ENCODE results near the gene MLH1. TPM values are rescaled to one million over a fixed set of nuclear protein-coding genes. Genes with fewer than 3 reads are reported as not detected.

MLH1 gene
- total and polyA plus RNA-seq, 10 donors = 16.6 to 38.8 (median 30.4) TPM

DNA sequence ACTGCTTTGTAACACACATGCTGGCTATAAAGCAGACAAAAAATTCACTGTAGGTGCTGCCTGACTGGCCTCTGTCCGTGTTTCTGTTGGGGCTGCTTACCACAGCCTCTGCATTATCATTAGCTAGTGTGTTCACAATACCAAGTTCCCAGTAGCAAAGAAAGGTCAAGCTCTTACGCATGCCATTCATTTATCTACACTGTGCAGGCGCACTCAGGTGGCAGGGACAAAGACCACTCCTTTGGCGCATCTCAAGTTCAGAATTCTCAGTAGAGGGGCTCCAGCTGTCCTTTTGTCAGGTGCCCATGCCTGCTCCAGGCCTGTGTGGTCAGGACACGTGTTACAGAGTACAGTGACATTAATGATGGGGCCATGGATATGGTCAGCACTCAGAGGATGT lies 22.3 kb downstream of the MLH1 start:
- TF ChIP-seq, protein P1, sequence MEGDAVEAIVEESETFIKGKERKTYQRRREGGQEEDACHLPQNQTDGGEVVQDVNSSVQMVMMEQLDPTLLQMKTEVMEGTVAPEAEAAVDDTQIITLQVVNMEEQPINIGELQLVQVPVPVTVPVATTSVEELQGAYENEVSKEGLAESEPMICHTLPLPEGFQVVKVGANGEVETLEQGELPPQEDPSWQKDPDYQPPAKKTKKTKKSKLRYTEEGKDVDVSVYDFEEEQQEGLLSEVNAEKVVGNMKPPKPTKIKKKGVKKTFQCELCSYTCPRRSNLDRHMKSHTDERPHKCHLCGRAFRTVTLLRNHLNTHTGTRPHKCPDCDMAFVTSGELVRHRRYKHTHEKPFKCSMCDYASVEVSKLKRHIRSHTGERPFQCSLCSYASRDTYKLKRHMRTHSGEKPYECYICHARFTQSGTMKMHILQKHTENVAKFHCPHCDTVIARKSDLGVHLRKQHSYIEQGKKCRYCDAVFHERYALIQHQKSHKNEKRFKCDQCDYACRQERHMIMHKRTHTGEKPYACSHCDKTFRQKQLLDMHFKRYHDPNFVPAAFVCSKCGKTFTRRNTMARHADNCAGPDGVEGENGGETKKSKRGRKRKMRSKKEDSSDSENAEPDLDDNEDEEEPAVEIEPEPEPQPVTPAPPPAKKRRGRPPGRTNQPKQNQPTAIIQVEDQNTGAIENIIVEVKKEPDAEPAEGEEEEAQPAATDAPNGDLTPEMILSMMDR (IDR thresholded peaks at IDR 0.05 in 8 of 11, conservative IDR thresholded peaks at IDR 0.05 in 3 of 11) = no peak
- TF ChIP-seq POLR2AphosphoS5 (IDR thresholded peaks at IDR 0.05) = no peak
- no peak for TF ChIP-seq POLR2A (IDR thresholded peaks at IDR 0.05)
- intact Hi-C loops (cut with DNase I; ENCODE audit: low total_unique reads) = no loop called here

DNA sequence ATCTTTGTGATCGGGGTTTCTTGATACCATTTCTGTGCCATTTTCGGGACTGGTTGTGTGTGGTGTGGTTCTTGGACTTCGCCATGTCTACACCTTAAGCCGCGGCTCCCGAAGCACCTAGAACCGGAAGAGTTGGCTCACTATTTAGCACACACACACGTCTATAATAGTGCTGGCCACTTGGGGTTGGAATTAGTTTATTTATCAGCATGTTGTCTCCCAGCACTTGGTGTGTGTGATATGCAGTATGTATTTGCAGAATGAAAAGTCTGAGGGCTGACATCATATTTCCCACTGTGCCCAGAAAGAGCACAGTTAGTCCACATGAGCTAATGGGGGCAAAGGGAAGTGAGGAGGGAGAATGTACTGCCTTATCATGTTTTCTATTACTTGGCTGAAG lies 23.6 kb downstream of the MLH1 start:
- WGBS, 5 donors = 93 to 99% (median 97%) methylated on average over 8 of the region's 8 CpGs
- Histone ChIP-seq H3K9me3 (no peaks in the 10 kb centered on the region), H3K36me3 (peaks cover 13 to 100% (median 96%) of the 10 kb centered on the region in 6 donors), H3K4me3 (no peak overlapping the region), H3K4me1 (no peaks in the 10 kb centered on the region), H3K27ac (no peak overlapping the region), H3K27me3 (replicated peaks in 1 of 7) (no peaks in the 10 kb centered on the region)
- no peak for DNase-seq
- TF ChIP-seq POLR2A (IDR thresholded peaks at IDR 0.05) (no peak), POLR2AphosphoS5 (IDR thresholded peaks at IDR 0.05) (no peak)
- TF ChIP-seq, protein P1 (IDR thresholded peaks at IDR 0.05 in 8 of 11, conservative IDR thresholded peaks at IDR 0.05 in 3 of 11) = no peak
- intact Hi-C loops (cut with DNase I; ENCODE audit: low total_unique reads) = no loop called here

More for the DNA sequence above, 22.3 kb downstream of the MLH1 start:
- DNase-seq = no peak
- Histone ChIP-seq H3K27me3 (replicated peaks in 1 of 7) (no peaks in the 10 kb centered on the region), H3K27ac (no peak overlapping the region), H3K4me3 (no peak overlapping the region), H3K36me3 (peaks cover 6 to 100% (median 95%) of the 10 kb centered on the region in 6 donors), H3K4me1 (no peaks in the 10 kb centered on the region), H3K9me3 (no peaks in the 10 kb centered on the region)
- WGBS, 5 donors = 92 to 98% (median 96%) methylated on average over 5 of the region's 5 CpGs

DNA sequence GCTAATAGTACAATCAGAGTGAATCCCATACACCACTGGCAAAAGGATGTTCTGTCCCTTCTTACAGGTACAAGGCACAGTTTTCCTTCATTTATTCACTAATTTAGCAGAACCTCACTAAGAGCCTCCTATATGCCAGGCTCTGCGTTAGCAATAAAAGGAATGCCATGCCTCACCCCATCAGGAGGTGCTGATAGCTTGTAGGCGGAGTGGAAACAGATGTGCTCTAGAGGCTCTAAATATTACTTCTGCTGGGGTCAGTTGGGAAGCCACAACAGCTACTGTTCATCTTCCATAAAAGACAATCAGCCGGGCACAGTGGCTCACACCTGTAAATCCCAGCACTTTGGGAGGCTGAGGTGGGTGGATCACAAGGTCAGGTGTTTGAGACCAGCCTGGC lies 24.4 kb downstream of the MLH1 start:
- no peak for DNase-seq
- TF ChIP-seq, protein P1 (IDR thresholded peaks at IDR 0.05 in 8 of 11, conservative IDR thresholded peaks at IDR 0.05 in 3 of 11) = no peak
- no peak for TF ChIP-seq POLR2A (IDR thresholded peaks at IDR 0.05)
- no peak for TF ChIP-seq POLR2AphosphoS5 (IDR thresholded peaks at IDR 0.05)
- Histone ChIP-seq H3K4me1 (no peaks in the 10 kb centered on the region), H3K27ac (no peak overlapping the region), H3K4me3 (no peak overlapping the region), H3K9me3 (no peaks in the 10 kb centered on the region), H3K27me3 (replicated peaks in 1 of 7) (no peaks in the 10 kb centered on the region), H3K36me3 (peaks cover 13 to 100% (median 94%) of the 10 kb centered on the region in 6 donors)
- intact Hi-C loops (cut with DNase I; ENCODE audit: low total_unique reads) = no loop called here
- WGBS, 5 donors = 82 to 100% (median 97%) methylated on average over 3 of the region's 3 CpGs

DNA sequence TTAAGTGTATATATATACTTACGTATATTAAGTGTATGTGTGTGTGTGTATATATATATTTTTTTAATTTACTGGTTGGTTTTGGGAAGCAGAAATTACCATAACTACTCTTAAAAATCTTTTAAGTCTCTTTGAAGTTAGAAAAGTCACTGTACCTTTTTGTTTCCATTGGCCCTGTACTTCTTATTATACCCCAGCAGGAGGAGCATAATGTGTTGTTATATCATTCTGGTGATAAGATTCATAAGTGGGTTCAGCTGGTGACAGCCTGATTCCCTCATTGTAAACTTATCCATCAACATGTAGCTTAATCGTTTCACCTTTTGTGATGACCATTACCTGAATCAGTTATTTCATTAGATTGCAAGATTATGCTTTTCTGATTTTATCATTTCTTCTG lies 30.8 kb downstream of the MLH1 start:
- peaks cover 9 to 95% (median 68%) of the 10 kb centered on the region in 6 donors for H3K36me3 ChIP-seq
- WGBS, 5 donors = 89 to 99% (median 92%) methylated on average over 2 of the region's 2 CpGs
- H3K4me1 ChIP-seq = peaks cover 0 to 29% (median 13%) of the 10 kb centered on the region in 6 donors
- TF ChIP-seq, protein P1 (IDR thresholded peaks at IDR 0.05 in 8 of 11, conservative IDR thresholded peaks at IDR 0.05 in 3 of 11) = peak in 8 of 11 experiments; percentile 24 to 60 (median 46)
- TF ChIP-seq POLR2AphosphoS5 (IDR thresholded peaks at IDR 0.05) (no peak), POLR2A (IDR thresholded peaks at IDR 0.05) (no peak)
- DNase-seq = no peak
- no peak overlapping the region for H3K4me3 ChIP-seq
- no peaks in the 10 kb centered on the region for H3K27me3 ChIP-seq (replicated peaks in 1 of 7)
- H3K27ac ChIP-seq = peak overlapping the region in 1 of 8 donors; percentile 12
- no peaks in the 10 kb centered on the region for H3K9me3 ChIP-seq
- intact Hi-C loops (cut with DNase I; ENCODE audit: low total_unique reads) = loop anchor here (10.0 kb wide), 1 partner anchor 191 kb away; no protein-coding TSS in a partner anchor

All from spleen (tissue), 11 donors.